ENCODE results near the gene PCDHGA5.
"Not testable (repeated sequence)": the region's sequence is repeated elsewhere in the genome, so short reads cannot be mapped to it uniquely, and the experiment has no call there.

Gene PCDHGA5

DNA sequence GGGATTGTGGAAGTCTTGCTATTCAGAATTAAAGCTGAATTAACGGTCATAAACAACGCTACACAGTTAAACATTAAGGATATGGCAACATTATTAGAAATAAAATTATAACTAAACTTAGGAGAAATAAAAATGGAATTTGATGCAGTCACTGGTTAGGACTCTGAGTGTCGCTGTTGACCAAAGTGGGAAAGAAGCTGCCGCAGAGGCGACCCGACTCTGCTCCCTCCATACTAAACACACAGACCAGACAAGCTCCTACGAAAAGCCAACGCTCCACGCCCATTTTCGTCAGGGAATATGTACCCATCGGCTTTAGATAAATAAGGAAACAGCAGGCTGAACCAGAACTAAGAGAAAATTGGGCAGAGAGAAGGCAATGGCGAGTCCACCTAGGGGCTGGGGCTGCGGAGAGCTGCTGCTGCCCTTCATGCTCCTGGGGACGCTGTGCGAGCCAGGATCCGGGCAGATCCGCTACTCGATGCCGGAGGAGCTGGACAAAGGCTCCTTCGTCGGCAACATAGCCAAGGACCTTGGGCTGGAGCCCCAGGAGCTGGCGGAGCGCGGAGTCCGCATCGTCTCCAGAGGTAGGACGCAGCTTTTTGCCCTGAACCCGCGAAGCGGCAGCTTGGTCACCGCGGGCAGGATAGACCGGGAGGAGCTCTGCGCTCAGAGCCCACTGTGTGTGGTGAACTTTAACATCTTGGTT, at the start of gene PCDHGA5:
TSS of gene PCDHGA5 (plus strand) at position 211 of the 709 bp plus-strand sequence. CDS start at position 380, 169 bp downstream.
- no peak for DNase-seq (ENCODE audit: low read depth in 3 of 3)

GRCh38 chr5:141316963-141317362, 47.0 kb upstream of the PCDHGA5 start:
- not testable (repeated sequence) for DNase-seq (ENCODE audit: low read depth in 3 of 3)

DNA sequence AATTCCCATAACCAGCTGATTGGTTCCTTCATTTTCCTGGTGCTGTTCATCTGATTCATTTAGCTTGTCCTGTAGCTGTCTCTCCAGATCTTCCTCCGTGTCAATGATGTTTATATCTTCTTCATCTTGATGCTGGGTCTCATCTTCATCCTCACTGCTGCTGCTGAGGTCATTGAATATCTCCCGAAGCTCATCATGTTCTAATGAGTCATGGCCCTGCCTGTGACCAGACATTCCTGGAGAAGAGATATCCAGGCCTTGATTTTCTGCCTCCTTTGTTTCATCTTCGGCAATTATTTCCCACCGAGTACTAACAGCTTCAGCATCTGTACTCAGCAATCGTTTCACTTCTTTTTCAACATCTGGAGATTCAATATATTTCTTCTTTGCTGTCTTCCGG, 44.8 kb upstream of the PCDHGA5 start:
- DNase-seq (ENCODE audit: low read depth in 3 of 3) = no peak

GRCh38 chr5:141319699-141320098, 44.3 kb upstream of the PCDHGA5 start:
- no peak for DNase-seq (ENCODE audit: low read depth in 3 of 3)

GRCh38 chr5:141320225-141321169, 43.5 kb upstream of the PCDHGA5 start, which contains the start of gene TAF7:
TAF7 (minus strand) TSS chr5:141320784; CDS start chr5:141320044, 740 bp downstream.
- peak; percentile 85 to 90 (median 86) for DNase-seq (ENCODE audit: low read depth in 3 of 3)

- DNase-seq (ENCODE audit: low read depth in 3 of 3) = no peak
These were observed 41.7 kb upstream of the PCDHGA5 start for GRCh38 chr5:141322261-141322660.

DNA sequence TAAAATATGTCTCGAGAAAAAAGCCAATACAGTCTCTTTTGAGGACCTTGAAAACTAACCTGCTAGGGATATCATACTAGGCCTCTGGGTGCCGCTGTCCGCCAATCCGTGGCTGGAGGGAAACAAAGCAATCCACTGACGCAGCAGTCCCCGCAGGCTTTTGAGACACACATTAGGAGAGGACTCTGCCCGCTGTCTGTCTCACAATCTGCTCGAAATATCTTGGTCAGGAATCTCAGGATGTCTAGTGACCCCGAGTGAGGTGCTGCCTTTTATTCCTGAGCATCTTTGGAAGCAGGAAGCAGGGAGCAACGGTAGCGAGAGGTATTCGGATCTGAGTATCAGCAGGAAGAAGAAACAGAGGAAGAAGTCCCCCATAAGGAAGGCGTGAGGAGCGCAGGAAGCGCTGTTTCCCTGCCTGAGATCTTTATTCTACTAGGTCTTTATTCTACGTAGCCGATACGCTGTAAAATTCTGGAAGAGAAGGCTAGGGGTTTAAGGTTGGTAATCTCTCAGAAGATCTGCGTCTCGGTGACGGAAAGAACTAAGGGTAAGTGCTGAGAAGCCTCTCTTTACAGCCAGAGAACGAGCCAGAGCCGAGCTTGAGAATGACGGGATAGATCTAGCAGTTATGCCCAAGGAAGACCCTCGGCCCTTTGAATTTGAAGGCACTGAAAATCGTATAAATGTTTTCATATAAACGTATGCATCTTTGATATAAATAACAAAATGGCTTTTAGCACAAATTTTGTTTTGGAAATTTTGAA, 37.7 kb upstream of the PCDHGA5 start:
- DNase-seq (ENCODE audit: low read depth in 3 of 3) = peak; percentile 28 to 63 (median 43)

GRCh38 chr5:141328231-141328630, 35.7 kb upstream of the PCDHGA5 start:
- no peak for DNase-seq (ENCODE audit: low read depth in 3 of 3)

DNA sequence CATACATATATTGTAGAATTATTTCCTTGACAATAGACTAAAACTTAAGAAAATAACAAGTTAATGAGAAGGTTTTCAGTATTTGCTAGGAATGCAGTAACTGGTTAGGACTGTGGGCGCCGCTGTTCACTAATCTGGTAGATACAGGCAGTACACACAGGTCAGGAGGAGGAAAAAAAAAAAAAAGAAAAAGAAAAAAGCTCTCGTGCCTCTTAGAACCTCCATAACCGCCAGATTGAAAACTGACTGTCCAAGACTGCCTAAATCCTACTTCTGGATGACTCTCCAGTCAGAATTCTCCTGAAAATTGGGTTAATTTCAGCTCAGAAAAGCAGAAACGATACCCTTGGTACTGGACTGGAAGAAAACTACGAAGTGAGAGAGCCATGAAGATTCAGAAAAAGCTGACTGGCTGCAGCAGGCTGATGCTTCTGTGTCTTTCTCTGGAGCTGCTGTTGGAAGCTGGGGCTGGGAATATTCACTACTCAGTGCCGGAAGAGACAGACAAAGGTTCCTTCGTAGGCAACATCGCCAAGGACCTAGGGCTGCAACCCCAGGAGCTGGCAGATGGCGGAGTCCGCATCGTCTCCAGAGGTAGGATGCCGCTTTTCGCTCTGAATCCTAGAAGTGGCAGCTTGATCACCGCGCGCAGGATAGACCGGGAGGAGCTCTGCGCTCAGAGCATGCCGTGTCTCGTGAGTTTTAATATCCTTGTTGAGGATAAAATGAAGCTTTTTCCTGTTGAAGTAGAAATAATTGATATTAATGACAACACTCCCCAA, 33.5 kb upstream of the PCDHGA5 start, which contains the start of gene PCDHGA1:
TSS of gene PCDHGA1 (plus strand) at position 216 of the 782 bp plus-strand sequence.
- DNase-seq (ENCODE audit: low read depth in 3 of 3) = no peak

GRCh38 chr5:141332571-141332970, 31.4 kb upstream of the PCDHGA5 start:
- not testable (repeated sequence) for DNase-seq (ENCODE audit: low read depth in 3 of 3)

GRCh38 chr5:141338538-141339306, 25.2 kb upstream of the PCDHGA5 start, which contains the start of gene PCDHGA2:
PCDHGA2 (plus strand) TSS chr5:141338760.
- DNase-seq (ENCODE audit: low read depth in 3 of 3) = no peak

GRCh38 chr5:141340781-141341354, 23.1 kb upstream of the PCDHGA5 start:
- not testable (repeated sequence) for DNase-seq (ENCODE audit: low read depth in 3 of 3)

- DNase-seq (ENCODE audit: low read depth in 3 of 3) = no peak
These were observed 21.2 kb upstream of the PCDHGA5 start for GRCh38 chr5:141342773-141343172.

DNA sequence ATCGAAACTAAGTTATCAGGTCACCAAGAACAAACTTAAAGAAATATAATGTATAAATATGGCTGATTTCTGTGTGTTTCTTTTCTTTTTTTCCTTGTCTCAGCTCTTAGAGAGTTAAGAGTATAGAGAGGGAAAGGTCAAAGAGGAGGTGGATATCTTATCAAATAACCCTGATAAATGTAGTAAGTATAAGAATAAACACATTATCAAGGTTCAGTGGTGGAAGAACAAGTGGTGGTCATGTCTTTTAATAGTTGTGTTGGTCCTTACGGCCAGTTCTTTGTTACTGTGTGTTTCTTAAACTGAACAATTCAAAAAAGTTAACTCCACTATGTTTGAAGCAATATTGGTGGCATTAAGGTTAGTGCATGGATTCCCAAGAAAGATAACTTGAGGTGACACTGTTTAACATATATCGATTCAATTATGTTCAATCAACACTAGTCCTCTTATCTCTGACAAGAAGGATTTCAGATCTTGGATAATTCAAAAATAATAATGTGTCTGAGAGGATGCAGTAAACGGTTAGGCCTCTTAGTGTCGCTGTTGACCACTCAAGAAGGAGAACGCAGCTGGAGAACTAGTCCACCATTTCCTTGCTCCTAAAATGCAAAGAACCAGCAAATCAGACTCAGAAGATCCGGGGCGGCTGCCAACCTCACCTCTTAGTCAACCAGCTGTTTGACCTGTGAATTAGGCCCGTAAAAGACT, 20.6 kb upstream of the PCDHGA5 start, which contains the start of gene PCDHGA3:
TSS of gene PCDHGA3 (plus strand) at position 588 of the 711 bp plus-strand sequence. CDS start 205 bp downstream, outside the sequence.
- DNase-seq (ENCODE audit: low read depth in 3 of 3) = no peak

GRCh38 chr5:141343953-141344463, 20.0 kb upstream of the PCDHGA5 start:
- DNase-seq (ENCODE audit: low read depth in 3 of 3) = no peak

DNA sequence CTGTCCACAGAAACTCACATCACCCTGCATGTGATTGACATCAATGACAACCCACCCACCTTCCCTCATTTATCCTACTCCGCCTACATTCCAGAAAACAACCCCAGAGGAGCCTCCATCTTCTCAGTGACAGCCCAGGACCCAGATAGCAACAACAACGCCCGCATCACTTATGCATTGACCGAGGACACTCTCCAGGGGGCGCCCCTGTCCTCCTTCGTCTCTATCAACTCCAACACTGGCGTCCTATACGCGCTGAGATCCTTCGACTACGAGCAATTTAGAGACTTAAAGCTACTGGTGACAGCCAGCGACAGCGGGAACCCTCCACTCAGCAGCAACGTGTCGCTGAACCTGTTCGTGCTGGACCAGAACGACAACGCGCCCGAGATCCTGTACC, 18.6 kb upstream of the PCDHGA5 start:
- no peak for DNase-seq (ENCODE audit: low read depth in 3 of 3)

- not testable (repeated sequence) for DNase-seq (ENCODE audit: low read depth in 3 of 3)
These were observed 17.9 kb upstream of the PCDHGA5 start for GRCh38 chr5:141346017-141346416.

DNA sequence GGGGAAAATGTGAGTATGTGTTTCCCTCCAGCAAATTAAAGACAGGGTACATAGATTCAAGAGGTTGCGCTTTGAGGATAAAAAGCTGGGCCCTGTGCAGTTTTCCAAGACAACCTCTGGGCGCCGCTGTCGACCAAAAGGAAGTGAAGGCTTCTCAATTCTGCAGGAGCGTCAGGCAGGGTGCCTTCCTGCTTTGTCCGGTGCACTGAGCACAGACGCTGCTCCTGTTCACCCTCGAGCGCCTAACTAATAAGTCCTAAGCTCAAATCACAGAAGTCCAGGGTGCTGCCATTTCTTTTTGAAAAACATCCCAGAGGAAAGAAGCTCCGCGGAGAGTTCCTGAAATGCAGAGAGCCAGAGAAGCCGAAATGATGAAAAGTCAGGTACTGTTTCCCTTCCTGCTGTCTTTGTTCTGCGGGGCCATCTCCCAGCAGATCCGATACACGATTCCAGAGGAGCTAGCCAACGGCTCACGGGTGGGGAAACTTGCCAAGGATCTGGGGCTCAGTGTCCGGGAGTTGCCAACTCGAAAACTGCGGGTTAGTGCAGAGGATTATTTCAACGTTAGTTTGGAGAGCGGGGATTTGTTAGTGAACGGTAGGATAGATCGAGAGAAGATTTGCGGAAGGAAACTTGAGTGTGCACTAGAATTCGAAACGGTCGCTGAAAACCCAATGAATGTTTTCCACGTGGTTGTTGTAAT, 13.9 kb upstream of the PCDHGA5 start, which contains the start of gene PCDHGB1:
TSS of gene PCDHGB1 (plus strand) at position 183 of the 703 bp plus-strand sequence. CDS start at position 345, 162 bp downstream.
- peak in 1 of 3 experiments; percentile 27 for DNase-seq (ENCODE audit: low read depth in 3 of 3)
